H7 (cell line): Measurements from ENCODE around the gene TMEM243. TPM values are rescaled to one million over a fixed set of nuclear protein-coding genes. Genes with fewer than 3 reads are reported as not detected.
A peak's percentile ranks its signal among the peaks of the same experiment; 100 is the strongest.
"Not testable (repeated sequence)": the region's sequence is repeated elsewhere in the genome, so short reads cannot be mapped to it uniquely, and the experiment has no call there.

ENCODE experiments used
- DNase-seq: peaks from one replicate; pipeline ENCODE4 v3.0.0; 2012
- H3K27me3 ChIP-seq: 2 replicates; pipeline ENCODE4 v1.6.0; 2011; ENCODE audit warnings: mild to moderate bottlenecking, low read length; ENCODE audit not compliant: control insufficient read depth, insufficient read depth
- H3K36me3 ChIP-seq: replicated peaks from 2 replicates; pipeline ENCODE4 v1.5.1; 2011; ENCODE audit warnings: low read length; ENCODE audit not compliant: control insufficient read depth, insufficient read depth
- H3K4me3 ChIP-seq: 2 replicates; pipeline ENCODE4 v1.5.1; 2011; ENCODE audit warnings: low read depth, mild to moderate bottlenecking, control low read depth, low read length, moderate library complexity; ENCODE audit not compliant: insufficient read depth
- total RNA-seq: library from RNA; depleted of rRNA; stranded (reverse); fragments of >200 nt; shearing (Covaris generic); gene quantifications from 2 replicates; pipeline ENCODE4 v1.2.3, GENCODE V29; 2014; rRNA removed

The TMEM243 gene, protein sequence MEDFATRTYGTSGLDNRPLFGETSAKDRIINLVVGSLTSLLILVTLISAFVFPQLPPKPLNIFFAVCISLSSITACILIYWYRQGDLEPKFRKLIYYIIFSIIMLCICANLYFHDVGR
- total RNA-seq: 25.9 and 28.9 TPM in 2 replicates

DNA sequence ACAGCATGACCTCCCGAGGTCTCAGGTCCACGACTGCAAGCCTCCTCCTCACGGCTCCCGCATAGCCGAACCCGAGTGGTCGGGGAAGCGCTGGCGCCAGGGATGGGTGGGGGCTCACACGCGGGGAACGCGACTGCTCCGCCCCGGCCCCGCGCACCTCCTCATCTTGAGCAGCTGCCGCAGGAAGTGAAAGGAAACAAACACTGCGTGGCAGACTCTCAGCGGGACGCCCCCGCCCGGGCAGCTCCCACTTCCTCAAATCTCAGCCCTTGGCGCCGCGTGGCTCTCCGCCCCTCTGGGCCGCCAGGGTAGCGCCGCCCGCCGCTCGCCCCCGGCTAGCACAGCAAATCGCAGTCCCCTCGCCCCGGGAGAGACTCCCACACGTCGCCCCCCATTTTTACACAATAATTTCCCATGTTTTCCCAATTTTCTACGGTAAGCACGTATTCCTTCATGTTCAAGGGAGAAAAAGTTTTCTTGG is at the start of gene TMEM243:
TMEM243 (minus strand) TSS at position 188 of the 481 bp plus-strand sequence. CDS start 229 bp downstream, outside the sequence.
- peak; percentile 79 for DNase-seq
- H3K4me3 ChIP-seq: peak within 1 kb of the TSS; percentile 85
- H3K27me3 ChIP-seq: peaks cover 27% of the 10 kb centered on the region
- peaks cover 2% of the 10 kb centered on the region for H3K36me3 ChIP-seq

DNA sequence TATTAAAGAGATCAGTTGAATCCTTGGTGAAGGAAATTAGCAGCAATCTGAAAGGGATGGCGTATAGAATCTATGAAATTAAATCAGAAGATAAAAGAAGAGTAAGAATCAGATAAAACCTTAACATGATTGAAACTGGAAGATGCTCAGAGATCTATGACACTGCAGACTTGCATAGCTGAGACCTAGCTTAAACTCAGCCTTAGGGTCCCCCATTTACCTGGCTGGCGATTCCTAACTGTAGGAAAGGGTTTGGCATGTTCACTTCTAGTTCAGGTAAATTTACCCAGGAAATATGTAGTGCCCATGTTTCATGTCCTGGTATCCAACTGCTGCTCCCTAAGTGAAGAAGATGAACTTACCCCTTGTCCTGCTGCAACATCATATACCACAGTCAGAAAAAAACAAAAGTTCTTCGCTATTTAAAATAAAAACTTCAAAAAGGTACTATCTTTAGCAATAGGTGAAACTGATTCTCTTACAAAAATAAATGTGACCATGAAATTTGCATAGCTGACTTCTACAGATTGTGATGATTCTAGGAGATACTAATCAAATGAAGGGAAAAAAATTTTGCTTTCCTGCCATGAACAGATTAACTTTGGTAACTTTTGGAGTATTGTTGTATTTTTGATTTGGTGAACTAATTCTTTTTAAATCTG is 47.8 kb upstream of the TMEM243 start:
- Histone ChIP-seq H3K27me3 (no peaks in the 10 kb centered on the region), H3K36me3 (no peaks in the 10 kb centered on the region), H3K4me3 (no peak overlapping the region)
- no peak for DNase-seq

DNA sequence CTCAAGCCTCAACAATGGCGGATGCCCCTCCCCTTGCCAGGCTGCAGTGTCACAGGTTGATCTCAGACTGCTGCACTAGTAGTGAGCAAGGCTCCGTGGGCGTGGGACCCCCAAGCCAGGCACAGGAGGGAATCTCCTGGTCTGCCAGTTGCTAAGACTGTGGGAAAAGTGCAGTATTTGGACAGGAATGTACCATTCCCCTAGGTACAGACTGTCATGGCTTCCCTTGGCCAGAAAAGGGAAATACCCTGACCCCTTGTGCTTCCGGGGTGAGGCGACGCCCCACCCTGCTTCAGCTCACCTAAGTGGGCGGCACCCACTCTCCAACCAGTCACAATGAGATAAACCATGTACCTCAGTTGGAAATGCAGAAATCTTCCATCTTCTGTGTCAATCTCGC is 44.0 kb upstream of the TMEM243 start:
- H3K27me3 ChIP-seq: no peaks in the 10 kb centered on the region
- no peak for DNase-seq
- no peak overlapping the region for H3K4me3 ChIP-seq
- no peaks in the 10 kb centered on the region for H3K36me3 ChIP-seq

DNA sequence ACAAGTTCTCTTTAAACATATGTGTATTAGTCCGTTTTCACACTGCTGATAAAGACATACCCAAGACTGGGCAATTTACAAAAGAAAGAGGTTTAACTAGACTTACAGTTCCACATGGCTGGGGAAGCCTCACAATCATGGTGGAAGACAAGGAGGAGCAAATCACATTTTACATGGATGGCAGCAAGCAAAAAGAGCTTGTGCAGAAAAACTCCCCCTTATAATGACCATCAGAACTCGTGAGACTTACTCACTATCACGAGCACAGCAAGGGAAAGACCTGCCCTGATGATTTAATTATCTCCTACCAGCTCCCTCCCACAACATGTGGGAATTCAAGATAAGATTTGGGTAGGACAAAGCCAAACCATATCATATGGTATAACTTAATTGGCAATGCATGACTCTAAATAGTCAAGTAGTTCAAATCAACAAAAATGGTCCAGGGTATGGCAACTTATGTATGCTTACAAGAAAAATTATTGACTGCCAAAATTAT is 34.1 kb upstream of the TMEM243 start:
- no peak for DNase-seq
- Histone ChIP-seq H3K27me3 (no peaks in the 10 kb centered on the region), H3K4me3 (no peak overlapping the region), H3K36me3 (no peaks in the 10 kb centered on the region)

DNA sequence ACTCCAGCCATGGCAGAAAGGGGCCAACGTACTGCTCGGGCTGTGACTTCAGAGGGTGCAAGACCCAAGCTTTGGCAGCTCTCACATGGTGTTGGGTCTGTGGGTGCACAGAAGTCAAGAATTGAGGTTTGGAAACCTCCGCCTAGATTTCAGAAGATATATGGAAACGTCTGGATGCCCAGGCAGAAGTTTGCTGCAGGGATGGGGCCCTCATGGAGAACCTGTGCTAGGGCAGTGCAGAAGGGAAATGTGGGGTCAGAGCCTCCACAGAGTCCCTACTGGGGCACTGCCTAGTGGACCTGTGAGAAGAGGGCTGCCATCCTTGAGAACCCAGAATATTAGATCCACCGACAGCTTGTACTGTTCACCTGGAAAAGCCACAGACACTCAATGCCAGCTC is 26.1 kb upstream of the TMEM243 start:
- not testable (repeated sequence) for H3K36me3 ChIP-seq, DNase-seq, H3K27me3 ChIP-seq, H3K4me3 ChIP-seq

DNA sequence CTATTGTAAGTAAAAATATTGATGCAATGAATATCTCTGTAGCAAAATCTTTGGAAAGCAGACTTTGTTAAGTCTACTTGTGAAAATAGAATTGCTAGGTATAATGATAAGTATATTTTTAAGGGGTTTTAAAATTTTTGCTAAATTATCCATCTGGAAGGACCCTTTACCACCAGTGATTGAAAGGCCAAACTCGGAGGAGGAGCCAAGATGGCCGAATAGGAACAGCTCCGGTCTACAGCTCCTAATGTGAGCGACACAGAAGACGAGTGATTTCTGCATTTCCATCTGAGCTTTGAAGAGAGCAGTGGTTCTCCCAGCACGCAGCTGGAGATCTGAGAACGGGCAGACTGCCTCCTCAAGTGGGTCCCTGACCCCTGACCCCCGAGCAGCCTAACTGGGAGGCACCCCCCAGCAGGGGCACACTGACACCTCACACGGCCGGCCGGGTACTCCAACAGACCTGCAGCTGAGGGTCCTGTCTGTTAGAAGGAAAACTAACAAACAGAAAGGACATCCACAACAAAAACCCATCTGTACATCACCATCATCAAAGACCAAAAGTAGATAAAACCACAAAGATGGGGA is 19.0 kb upstream of the TMEM243 start:
- not testable (repeated sequence) for H3K36me3 ChIP-seq, DNase-seq, H3K27me3 ChIP-seq, H3K4me3 ChIP-seq

DNA sequence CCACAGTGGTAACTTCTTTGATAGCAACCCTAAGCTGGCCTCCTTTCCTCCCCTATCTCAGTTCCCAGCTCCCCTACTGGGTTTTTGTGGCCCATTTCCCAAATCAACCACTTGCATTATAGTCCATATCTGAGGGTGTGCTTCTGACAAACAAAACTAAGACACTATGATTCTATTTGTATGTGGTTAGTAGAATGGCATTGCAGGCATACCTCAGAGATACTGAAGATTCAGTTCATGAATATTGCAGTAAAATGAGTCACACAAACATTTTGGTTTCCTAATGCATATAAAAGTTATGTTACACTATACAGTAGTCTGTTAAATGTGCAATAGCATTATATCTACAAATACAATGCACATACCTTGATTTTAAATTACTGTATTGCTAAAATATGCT is 15.4 kb upstream of the TMEM243 start:
- no peak for DNase-seq
- Histone ChIP-seq H3K36me3 (no peaks in the 10 kb centered on the region), H3K4me3 (no peak overlapping the region), H3K27me3 (no peaks in the 10 kb centered on the region)

DNA sequence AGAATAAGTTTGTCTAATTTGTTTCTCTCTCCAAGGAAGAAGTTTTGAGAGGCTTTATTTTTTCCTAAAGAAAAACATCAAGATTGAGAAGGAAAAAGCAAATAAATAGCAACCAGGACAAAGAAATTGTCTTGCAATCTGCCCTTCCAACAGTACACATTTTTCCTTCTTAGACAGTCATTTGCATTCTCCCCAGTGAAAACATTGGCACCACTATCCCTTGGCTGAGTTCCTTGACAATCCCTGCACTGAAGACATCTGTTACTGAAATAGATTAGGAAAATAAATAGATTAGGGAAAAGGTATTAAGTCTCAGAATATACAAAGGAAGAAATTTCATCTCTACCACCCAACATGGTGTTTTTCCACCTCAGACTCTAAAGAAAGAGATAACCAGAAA is 12.2 kb upstream of the TMEM243 start:
- Histone ChIP-seq H3K36me3 (no peaks in the 10 kb centered on the region), H3K27me3 (no peaks in the 10 kb centered on the region), H3K4me3 (no peak overlapping the region)
- no peak for DNase-seq

DNA sequence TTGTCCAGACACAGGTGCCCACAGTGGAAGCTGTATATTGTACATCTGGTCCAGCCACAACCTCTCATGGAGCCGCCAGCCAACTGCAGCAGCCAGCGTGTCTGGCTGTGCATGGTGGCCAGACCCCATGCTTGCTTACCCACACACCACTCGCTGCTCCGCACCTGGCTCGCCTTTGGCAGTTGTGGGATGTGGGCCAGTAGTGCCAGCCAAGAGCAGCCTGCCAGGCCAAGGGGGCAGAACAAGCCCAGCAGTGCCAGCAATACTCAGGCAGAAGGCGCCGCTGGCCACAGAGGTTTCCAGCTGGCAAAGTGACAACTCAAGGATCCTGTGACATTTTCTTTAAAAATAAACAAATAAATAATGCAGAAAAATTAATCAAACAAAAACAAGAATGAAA is 11.7 kb upstream of the TMEM243 start:
- peaks cover 2% of the 10 kb centered on the region; the same call in 1 of the 2 replicates for H3K27me3 ChIP-seq
- H3K36me3 ChIP-seq: no peaks in the 10 kb centered on the region
- no peak overlapping the region for H3K4me3 ChIP-seq
- DNase-seq: no peak

DNA sequence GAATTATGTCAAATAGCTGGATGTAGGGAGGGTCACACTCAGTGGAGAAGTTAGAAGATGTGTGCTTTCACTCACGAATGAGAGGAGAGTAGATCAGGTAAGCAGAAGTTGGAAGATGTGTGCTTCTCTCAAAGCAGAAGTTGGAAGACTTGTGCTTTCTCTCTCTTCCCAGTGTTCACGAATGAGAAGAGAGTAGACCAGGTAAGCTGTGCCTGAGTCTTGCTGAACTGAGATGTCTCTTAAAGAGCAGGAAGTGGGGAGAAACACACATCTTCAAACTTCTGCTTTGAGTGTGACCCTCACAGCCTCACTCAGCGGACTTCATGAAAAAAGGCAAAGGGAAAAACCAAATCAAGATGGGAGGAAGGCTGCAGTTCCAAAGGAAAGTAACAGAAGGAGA is 7.0 kb upstream of the TMEM243 start:
- Histone ChIP-seq H3K36me3 (no peaks in the 10 kb centered on the region), H3K27me3 (peaks cover 19% of the 10 kb centered on the region), H3K4me3 (no peak overlapping the region)
- DNase-seq: no peak

DNA sequence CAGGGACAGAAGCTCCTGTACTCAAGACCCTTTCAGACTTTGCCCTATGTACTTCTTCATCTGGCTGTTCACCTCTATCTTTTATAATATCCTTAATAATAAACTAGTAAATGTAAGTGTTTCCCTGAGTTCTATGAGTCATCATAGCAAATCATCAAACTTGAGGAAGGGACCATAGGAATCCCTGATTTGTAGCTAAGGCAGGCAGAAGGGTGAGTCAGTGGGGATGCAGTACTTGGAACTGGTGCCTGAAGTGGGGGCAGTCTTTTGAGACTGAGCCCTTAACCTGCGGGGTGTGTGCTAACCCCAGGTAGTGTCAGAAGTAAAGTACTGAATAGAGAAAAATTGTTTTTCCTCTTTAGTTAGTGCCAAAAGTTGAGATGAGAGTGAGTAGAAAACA is 6.2 kb upstream of the TMEM243 start:
- DNase-seq: peak; percentile 31
- Histone ChIP-seq H3K27me3 (peaks cover 27% of the 10 kb centered on the region), H3K4me3 (no peak overlapping the region), H3K36me3 (no peaks in the 10 kb centered on the region)

DNA sequence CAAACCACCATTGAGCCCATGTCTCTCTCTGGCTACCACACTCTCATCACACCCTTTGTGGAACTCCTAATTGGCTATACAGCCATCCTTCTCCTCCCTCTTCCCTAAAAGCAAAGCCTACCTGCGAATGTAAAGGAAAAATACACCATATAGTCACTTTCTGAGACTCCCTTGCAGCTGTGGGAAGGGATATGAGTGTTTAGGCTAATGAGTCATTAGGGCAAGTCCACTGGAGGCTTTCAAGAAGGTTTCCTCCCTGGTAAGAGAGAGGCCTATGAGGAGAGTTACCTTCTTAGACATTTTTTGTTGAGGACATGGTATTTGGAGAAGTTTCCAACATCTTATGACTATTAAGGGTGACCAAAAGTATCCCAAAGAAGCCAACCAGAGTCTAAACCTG is 4.1 kb upstream of the TMEM243 start:
- H3K27me3 ChIP-seq: peaks cover 29% of the 10 kb centered on the region
- no peaks in the 10 kb centered on the region for H3K36me3 ChIP-seq
- H3K4me3 ChIP-seq: no peak overlapping the region
- DNase-seq: no peak

DNA sequence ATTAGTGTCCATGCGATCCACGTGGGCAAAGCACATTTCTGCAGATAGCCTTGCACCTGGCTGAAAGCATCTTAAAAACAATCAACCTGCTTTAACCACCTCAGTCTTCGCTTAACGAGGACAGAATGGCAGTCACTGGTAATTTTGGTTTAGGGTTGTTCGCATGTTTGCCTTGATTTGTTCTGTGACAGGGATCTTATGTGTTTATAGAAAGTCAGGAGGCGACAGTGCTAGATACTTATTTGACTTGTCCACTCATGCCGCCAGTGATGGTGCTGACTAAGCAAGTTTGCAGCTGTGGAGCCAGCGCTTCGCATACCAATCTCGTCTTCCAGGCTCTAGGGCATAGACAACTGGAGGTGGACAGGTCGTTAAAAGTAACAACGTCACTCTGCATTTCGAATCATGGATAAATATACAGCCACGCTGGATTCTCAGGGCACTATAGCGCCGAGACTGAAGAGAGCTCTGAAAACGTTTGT is 1.2 kb upstream of the TMEM243 start:
- peaks cover 27% of the 10 kb centered on the region for H3K27me3 ChIP-seq
- no peak for DNase-seq
- peak overlapping the region; percentile 85 for H3K4me3 ChIP-seq
- H3K36me3 ChIP-seq: peaks cover 2% of the 10 kb centered on the region

DNA sequence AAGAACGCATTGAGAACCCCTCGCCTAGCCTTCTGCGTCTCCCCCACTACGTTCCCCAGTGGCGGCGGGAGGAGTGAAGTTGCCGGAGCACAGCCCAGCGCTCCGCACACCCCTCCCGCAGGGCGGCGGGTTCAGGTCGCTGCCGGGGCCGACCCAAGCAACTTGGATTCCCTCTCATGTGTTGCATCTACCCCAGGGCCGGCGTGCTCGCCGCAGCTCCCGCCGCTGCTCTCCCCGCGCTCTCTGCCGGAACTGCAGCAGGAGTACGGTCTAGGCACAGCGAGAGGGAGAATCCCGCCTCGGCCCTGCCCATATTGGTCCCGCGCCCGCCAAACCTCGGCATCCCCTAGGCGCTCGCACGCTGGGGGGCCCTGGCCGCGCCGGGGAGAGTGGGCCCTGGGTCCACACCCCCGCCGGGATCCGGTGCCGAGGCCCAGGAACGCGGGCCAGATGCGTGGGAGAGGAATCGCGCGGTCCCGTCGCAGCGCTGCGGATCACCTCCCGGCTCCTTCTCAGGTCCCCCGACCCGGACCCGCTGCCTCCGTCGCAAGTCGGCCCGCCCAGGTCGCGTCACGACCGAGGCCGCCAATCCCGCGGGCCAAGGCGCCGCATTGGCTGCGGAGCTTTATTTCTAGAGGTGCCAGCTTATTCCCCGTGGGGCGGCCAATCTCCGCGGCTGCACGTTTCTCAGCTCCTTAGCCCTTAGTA is 648 bp upstream of the TMEM243 start:
- H3K4me3 ChIP-seq: peak overlapping the region; percentile 85
- H3K36me3 ChIP-seq: peaks cover 2% of the 10 kb centered on the region
- DNase-seq: peak; percentile 93

More for the DNA sequence above, 648 bp upstream of the TMEM243 start:
- peaks cover 27% of the 10 kb centered on the region for H3K27me3 ChIP-seq
